CD8-positive, alpha-beta memory T cell (primary cell): ENCODE data around the gene RASGRF1. TPM values are rescaled to one million over a fixed set of nuclear protein-coding genes. Genes with fewer than 3 reads are reported as not detected.

Experiments used
- CTCF ChIA-PET: fragments of 350-600 bp; sonication (Branson Sonifier 250); formaldehyde crosslinking; loops from one replicate; lab custom pipeline; 2021; ENCODE audit warnings: antibody characterized with exemption; lab: Charles Lee
- POLR2A ChIA-PET: fragments of 350-600 bp; sonication (Branson Sonifier 250); formaldehyde crosslinking; loops from one replicate; lab custom pipeline; 2021; ENCODE audit warnings: antibody characterized with exemption; lab: Charles Lee
- DNase-seq, 5 donors: peaks; one replicate each; pipeline versions ENCODE4 v3.0.0 to v3.0.0-alpha.2; 2020 to 2022; ENCODE audit warnings: mixed read lengths in 1 of 5
- H3K27ac ChIP-seq: one replicate; pipeline ENCODE4 v1.7.0; 2013; ENCODE audit warnings: low read depth, mild to moderate bottlenecking, low read length, moderate library complexity
- H3K27me3 ChIP-seq: 2 replicates; pipeline ENCODE4 v1.7.0; 2013; ENCODE audit warnings: low read length, mild to moderate bottlenecking; ENCODE audit not compliant: insufficient read depth, poor library complexity, severe bottlenecking
- H3K36me3 ChIP-seq: 2 replicates; pipeline ENCODE4 v1.7.0; 2013; ENCODE audit warnings: mild to moderate bottlenecking, low read length, moderate library complexity; ENCODE audit not compliant: insufficient read depth
- H3K4me1 ChIP-seq: 2 replicates; pipeline ENCODE4 v1.7.0; 2013; ENCODE audit warnings: mild to moderate bottlenecking, low read length, moderate library complexity; ENCODE audit not compliant: insufficient read depth
- H3K4me3 ChIP-seq: 2 replicates; pipeline ENCODE4 v1.7.0; 2013; ENCODE audit warnings: mild to moderate bottlenecking, low read length
- H3K9me3 ChIP-seq: 2 replicates; pipeline ENCODE4 v1.7.0; 2013; ENCODE audit warnings: mild to moderate bottlenecking, low read length
- H3K27ac Mint-ChIP-seq, 8 donors: one replicate each; pipeline ENCODE4 v1.8.0; 2020 to 2021; ENCODE audit warnings: mixed read lengths in 8 of 8, mild to moderate bottlenecking in 6 of 8, inconsistent platforms in 3 of 8, moderate library complexity in 3 of 8
- H3K27me3 Mint-ChIP-seq, 2 donors: one replicate each; pipeline ENCODE4 v1.8.0; 2020 to 2021; ENCODE audit warnings: mixed read lengths in 2 of 2, mild to moderate bottlenecking in 1 of 2, moderate library complexity in 1 of 2
- H3K36me3 Mint-ChIP-seq, 3 donors: one replicate each; pipeline ENCODE4 v1.8.0; 2020 to 2021; ENCODE audit warnings: mixed read lengths in 3 of 3, inconsistent platforms in 1 of 3, mild to moderate bottlenecking in 1 of 3
- H3K4me1 Mint-ChIP-seq, 3 donors: one replicate each; pipeline ENCODE4 v1.8.0; 2020 to 2021; ENCODE audit warnings: mixed read lengths in 3 of 3, inconsistent platforms in 1 of 3, mild to moderate bottlenecking in 1 of 3
- H3K4me3 Mint-ChIP-seq, 7 donors: one replicate each; pipeline ENCODE4 v1.8.0; 2020 to 2021; ENCODE audit warnings: mixed read lengths in 7 of 7, mild to moderate bottlenecking in 6 of 7, moderate library complexity in 4 of 7, inconsistent platforms in 2 of 7
- H3K9me3 Mint-ChIP-seq, 5 donors: one replicate each; pipeline ENCODE4 v1.8.0; 2020 to 2022; ENCODE audit warnings: mixed read lengths in 5 of 5, mild to moderate bottlenecking in 3 of 5, moderate library complexity in 2 of 5, inconsistent platforms in 1 of 5
- polyA plus RNA-seq: library from polyadenylated mRNA; unstranded; fragments of 300-500 nt; fragmentation: Illumina TruSeq; gene quantifications from one replicate; pipeline ENCODE4 v1.2.3, GENCODE V29; 2021
- total RNA-seq, 2 experiments: library from RNA; stranded (reverse); gene quantifications; one replicate each; pipeline ENCODE4 v1.2.3, GENCODE V29; 2021

RASGRF1 gene
- total and polyA plus RNA-seq, 3 experiments from 2014 or later, result not detected

DNA sequence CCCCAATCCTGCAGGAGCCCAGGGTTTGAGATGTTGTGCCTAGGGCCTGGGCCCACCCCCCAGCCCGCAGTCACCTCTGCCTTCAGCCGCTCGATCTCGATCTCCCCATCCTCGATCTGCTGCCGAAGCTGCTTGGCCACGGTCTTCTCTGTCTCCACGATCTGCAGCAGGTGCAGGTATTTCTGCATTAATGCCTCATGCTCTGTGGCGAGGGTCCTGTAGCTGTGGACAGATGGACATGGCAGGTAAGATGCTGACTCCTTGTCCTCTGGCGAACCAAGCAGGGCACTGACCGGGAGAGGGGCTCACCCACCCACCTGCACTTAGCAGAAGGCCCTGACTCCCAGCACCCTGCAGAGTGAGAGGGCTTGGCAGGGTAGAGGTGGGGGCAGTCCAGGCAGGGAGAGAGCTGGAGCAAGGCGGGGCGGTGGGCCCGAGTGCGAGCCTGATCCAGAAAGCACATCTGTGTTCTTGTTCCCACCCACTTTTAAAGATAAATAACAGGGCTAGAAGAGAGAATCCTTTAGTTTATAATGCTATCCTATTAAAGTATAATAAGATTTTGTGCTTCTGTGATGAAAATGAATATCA is 32.2 kb downstream of the RASGRF1 start:
- no peak for DNase-seq
- Histone ChIP-seq H3K27me3 (no peaks in the 10 kb centered on the region), H3K9me3 (no peaks in the 10 kb centered on the region), H3K27ac (no peak overlapping the region), H3K4me1 (no peaks in the 10 kb centered on the region), H3K4me3 (no peak overlapping the region), H3K36me3 (no peaks in the 10 kb centered on the region)
- Mint-ChIP-seq H3K9me3 (peaks cover 0 to under 1% (median 0%) of the 10 kb centered on the region in 5 donors), H3K27ac (no peak overlapping the region), H3K4me3 (no peak overlapping the region), H3K4me1 (no peaks in the 10 kb centered on the region), H3K36me3 (no peaks in the 10 kb centered on the region), H3K27me3 (peaks cover 10 to 26% of the 10 kb centered on the region in 2 donors)
- ChIA-PET CTCF (no interaction called here), POLR2A (no interaction called here)

GRCh38 chr15:79057050-79057449 is 33.5 kb downstream of the RASGRF1 start:
- Histone ChIP-seq H3K9me3 (no peaks in the 10 kb centered on the region), H3K27ac (no peak overlapping the region), H3K27me3 (no peaks in the 10 kb centered on the region), H3K36me3 (no peaks in the 10 kb centered on the region), H3K4me1 (no peaks in the 10 kb centered on the region), H3K4me3 (no peak overlapping the region)
- DNase-seq, result no peak
- Mint-ChIP-seq H3K4me3 (no peak overlapping the region), H3K4me1 (no peaks in the 10 kb centered on the region), H3K36me3 (no peaks in the 10 kb centered on the region), H3K27ac (no peak overlapping the region), H3K9me3 (no peaks in the 10 kb centered on the region), H3K27me3 (peaks cover 10 to 27% of the 10 kb centered on the region in 2 donors)
- ChIA-PET CTCF (no interaction called here), POLR2A (no interaction called here)

DNA sequence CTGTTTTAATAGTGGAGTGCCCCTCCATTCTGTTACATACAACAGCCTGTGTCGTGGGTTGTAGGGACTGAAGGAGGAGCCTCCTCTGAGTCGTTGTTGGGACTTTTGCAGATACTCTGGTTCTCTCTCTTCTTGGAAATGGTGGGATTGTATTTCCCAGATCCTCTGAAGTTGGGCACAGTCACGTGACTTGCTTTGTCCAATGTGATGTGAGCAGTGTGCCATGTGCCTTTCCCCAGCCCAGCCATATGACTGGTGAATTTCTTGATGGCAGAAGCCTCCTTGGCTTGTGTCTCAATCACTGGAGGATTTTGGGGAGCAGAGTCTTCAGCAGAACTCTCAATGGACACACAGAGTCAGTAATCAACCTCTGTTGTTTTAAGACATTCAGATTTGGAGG is 36.2 kb downstream of the RASGRF1 start:
- POLR2A ChIA-PET, result no interaction called here

GRCh38 chr15:79053894-79054293 is 36.7 kb downstream of the RASGRF1 start:
- ChIA-PET CTCF (no interaction called here), POLR2A (no interaction called here)
- Mint-ChIP-seq H3K4me3 (no peak overlapping the region), H3K27me3 (peaks cover 8 to 25% of the 10 kb centered on the region in 2 donors), H3K36me3 (no peaks in the 10 kb centered on the region), H3K27ac (no peak overlapping the region), H3K9me3 (no peaks in the 10 kb centered on the region), H3K4me1 (no peaks in the 10 kb centered on the region)
- H3K27ac ChIP-seq, result no peak overlapping the region
- no peaks in the 10 kb centered on the region for H3K36me3 ChIP-seq
- no peak overlapping the region for H3K4me3 ChIP-seq
- no peaks in the 10 kb centered on the region for H3K9me3 ChIP-seq
- H3K4me1 ChIP-seq, result no peaks in the 10 kb centered on the region
- DNase-seq, result no peak
- H3K27me3 ChIP-seq, result no peaks in the 10 kb centered on the region

More for the DNA sequence above, 36.2 kb downstream of the RASGRF1 start:
- Histone ChIP-seq H3K4me3 (no peak overlapping the region), H3K27ac (no peak overlapping the region), H3K9me3 (no peaks in the 10 kb centered on the region), H3K36me3 (no peaks in the 10 kb centered on the region), H3K27me3 (no peaks in the 10 kb centered on the region), H3K4me1 (no peaks in the 10 kb centered on the region)
- Mint-ChIP-seq H3K36me3 (no peaks in the 10 kb centered on the region), H3K27ac (no peak overlapping the region), H3K4me3 (no peak overlapping the region), H3K4me1 (no peaks in the 10 kb centered on the region), H3K9me3 (no peaks in the 10 kb centered on the region), H3K27me3 (peaks cover 10 to 25% of the 10 kb centered on the region in 2 donors)
- DNase-seq, result no peak
- CTCF ChIA-PET, result no interaction called here

DNA sequence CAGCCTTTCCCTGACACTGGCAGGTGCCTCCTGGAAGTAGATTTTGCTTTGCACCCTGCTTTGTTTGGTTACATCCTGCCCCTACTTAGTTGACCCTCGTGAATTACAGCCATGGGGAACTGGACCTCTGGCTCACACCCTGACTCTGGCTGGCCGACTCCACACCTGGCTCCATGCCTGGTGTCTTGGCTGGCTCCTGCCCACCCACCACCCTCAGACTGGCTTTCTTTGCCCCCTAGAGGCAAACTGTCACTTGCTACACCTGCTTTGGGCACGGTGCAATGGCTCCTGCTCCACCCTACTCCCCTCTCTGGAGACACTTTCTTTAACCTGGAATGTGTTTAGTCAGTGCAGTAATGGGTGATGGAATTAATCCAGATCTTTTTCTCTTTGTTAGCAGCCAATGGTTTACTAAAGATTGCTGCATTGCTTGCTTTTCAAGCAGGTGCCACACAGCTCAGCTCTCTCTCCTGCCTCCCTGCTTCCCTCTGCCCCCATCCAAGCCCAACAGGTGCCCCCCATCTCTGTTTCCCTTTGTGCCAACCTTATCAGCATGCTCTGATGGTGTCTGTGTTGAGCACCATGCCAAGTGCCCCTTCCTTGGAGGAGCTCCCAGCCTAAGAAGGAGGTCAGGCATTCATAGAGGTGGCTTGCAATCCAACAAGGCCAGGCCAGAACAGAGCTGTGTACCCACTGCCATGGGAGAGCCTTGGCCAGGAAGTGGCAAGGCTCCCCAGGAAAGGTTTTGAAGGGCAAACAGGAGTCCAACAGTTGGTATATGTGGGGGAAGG is 38.4 kb downstream of the RASGRF1 start:
- H3K36me3 Mint-ChIP-seq, result no peaks in the 10 kb centered on the region
- ChIA-PET POLR2A (no interaction called here), CTCF (no interaction called here)

GRCh38 chr15:79051029-79051428 is 39.6 kb downstream of the RASGRF1 start:
- no peak overlapping the region for H3K4me3 Mint-ChIP-seq
- no peaks in the 10 kb centered on the region for H3K36me3 Mint-ChIP-seq
- no peaks in the 10 kb centered on the region for H3K36me3 ChIP-seq
- no peak overlapping the region for H3K27ac ChIP-seq
- H3K9me3 ChIP-seq, result no peaks in the 10 kb centered on the region
- peaks cover 7 to 26% of the 10 kb centered on the region in 2 donors for H3K27me3 Mint-ChIP-seq
- no peaks in the 10 kb centered on the region for H3K9me3 Mint-ChIP-seq
- POLR2A ChIA-PET, result no interaction called here
- DNase-seq, result no peak
- H3K4me3 ChIP-seq, result no peak overlapping the region
- CTCF ChIA-PET, result no interaction called here
- no peak overlapping the region for H3K27ac Mint-ChIP-seq
- no peaks in the 10 kb centered on the region for H3K4me1 Mint-ChIP-seq
- no peaks in the 10 kb centered on the region for H3K4me1 ChIP-seq
- no peaks in the 10 kb centered on the region for H3K27me3 ChIP-seq

More for the DNA sequence above, 38.4 kb downstream of the RASGRF1 start:
- DNase-seq, result no peak
- H3K27me3 ChIP-seq, result no peaks in the 10 kb centered on the region
- H3K4me1 Mint-ChIP-seq, result no peaks in the 10 kb centered on the region
- H3K9me3 Mint-ChIP-seq, result no peaks in the 10 kb centered on the region
- H3K9me3 ChIP-seq, result no peaks in the 10 kb centered on the region
- no peaks in the 10 kb centered on the region for H3K36me3 ChIP-seq
- H3K4me3 ChIP-seq, result no peak overlapping the region
- no peak overlapping the region for H3K27ac Mint-ChIP-seq
- H3K27me3 Mint-ChIP-seq, result peaks cover 10 to 29% of the 10 kb centered on the region in 2 donors
- no peak overlapping the region for H3K4me3 Mint-ChIP-seq
- H3K27ac ChIP-seq, result no peak overlapping the region
- no peaks in the 10 kb centered on the region for H3K4me1 ChIP-seq

DNA sequence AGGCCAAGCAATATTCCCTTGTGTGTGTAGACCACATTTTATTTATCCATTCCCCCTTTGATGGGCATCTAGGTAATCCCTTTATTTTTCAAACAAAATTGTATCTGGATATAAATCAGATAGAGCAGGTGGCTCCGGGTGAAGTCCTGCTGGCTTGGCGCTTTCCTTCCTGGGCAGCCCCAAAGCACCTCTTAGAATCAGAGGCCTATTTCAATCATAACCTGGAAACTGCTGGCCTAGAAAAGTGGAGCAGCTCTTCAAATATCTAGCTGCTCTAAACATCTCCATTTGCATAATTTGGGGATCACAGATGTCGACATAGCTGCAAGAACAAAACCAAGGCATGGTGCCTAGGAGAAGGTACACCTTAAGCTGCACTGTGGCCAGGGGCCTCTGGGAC is 40.2 kb downstream of the RASGRF1 start:
- no peaks in the 10 kb centered on the region for H3K9me3 ChIP-seq
- H3K27me3 ChIP-seq, result no peaks in the 10 kb centered on the region
- H3K27me3 Mint-ChIP-seq, result peaks cover 6 to 25% of the 10 kb centered on the region in 2 donors
- no peak overlapping the region for H3K27ac ChIP-seq
- H3K27ac Mint-ChIP-seq, result no peak overlapping the region
- H3K36me3 ChIP-seq, result no peaks in the 10 kb centered on the region
- no peaks in the 10 kb centered on the region for H3K4me1 ChIP-seq
- ChIA-PET CTCF (no interaction called here), POLR2A (no interaction called here)
- no peaks in the 10 kb centered on the region for H3K9me3 Mint-ChIP-seq
- H3K4me3 ChIP-seq, result no peak overlapping the region
- H3K4me3 Mint-ChIP-seq, result no peak overlapping the region
- no peaks in the 10 kb centered on the region for H3K4me1 Mint-ChIP-seq
- no peak for DNase-seq
- H3K36me3 Mint-ChIP-seq, result no peaks in the 10 kb centered on the region

- CTCF ChIA-PET, result no interaction called here
- Mint-ChIP-seq H3K27me3 (peaks cover 6 to 31% of the 10 kb centered on the region in 2 donors), H3K36me3 (no peaks in the 10 kb centered on the region), H3K27ac (no peak overlapping the region), H3K4me3 (no peak overlapping the region), H3K9me3 (no peaks in the 10 kb centered on the region), H3K4me1 (no peaks in the 10 kb centered on the region)
- no peaks in the 10 kb centered on the region for H3K4me1 ChIP-seq
- no peaks in the 10 kb centered on the region for H3K36me3 ChIP-seq
- no peaks in the 10 kb centered on the region for H3K9me3 ChIP-seq
- H3K4me3 ChIP-seq, result no peak overlapping the region
- no peaks in the 10 kb centered on the region for H3K27me3 ChIP-seq
- H3K27ac ChIP-seq, result no peak overlapping the region
- DNase-seq, result no peak
- POLR2A ChIA-PET, result no interaction called here
Measured at GRCh38 chr15:79049416-79049815, 41.2 kb downstream of the RASGRF1 start.
